ENCODE results near the gene GPR151.

GPR151 gene

DNA sequence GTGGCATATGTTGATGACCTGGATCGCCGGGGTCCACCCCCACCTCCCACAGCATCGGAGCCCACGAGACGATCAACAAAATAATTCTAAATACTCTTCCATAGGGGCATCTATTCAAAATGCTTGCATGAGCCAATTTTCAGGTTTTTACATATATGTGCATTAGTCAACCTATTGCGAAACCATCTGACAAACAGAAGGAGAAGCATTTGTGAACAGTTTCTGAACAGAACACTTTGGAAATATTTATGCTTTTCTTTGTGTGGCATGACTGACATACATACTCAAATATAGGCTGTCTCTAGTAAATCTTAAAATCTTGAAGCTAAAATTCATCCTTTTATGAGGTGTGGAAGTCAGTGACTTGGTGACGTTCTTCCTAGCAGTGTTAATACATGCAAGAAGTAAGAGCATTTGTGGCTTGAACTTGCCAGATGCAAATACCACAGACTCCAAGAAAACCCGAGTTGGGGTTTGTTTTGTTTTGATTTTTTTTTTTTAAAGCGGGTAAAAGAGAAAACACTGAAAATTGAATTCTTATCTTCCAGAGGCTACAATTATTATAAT, 5.3 kb downstream of the GPR151 start:
- no peak for DNase-seq (ENCODE audit: low read depth)
- no peak overlapping the region for H3K4me3 ChIP-seq (ENCODE audit: low read length)
- TF ChIP-seq, protein P1, sequence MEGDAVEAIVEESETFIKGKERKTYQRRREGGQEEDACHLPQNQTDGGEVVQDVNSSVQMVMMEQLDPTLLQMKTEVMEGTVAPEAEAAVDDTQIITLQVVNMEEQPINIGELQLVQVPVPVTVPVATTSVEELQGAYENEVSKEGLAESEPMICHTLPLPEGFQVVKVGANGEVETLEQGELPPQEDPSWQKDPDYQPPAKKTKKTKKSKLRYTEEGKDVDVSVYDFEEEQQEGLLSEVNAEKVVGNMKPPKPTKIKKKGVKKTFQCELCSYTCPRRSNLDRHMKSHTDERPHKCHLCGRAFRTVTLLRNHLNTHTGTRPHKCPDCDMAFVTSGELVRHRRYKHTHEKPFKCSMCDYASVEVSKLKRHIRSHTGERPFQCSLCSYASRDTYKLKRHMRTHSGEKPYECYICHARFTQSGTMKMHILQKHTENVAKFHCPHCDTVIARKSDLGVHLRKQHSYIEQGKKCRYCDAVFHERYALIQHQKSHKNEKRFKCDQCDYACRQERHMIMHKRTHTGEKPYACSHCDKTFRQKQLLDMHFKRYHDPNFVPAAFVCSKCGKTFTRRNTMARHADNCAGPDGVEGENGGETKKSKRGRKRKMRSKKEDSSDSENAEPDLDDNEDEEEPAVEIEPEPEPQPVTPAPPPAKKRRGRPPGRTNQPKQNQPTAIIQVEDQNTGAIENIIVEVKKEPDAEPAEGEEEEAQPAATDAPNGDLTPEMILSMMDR (conservative IDR thresholded peaks at IDR 0.05; ENCODE audit: low read depth, low read length): no peak

DNA sequence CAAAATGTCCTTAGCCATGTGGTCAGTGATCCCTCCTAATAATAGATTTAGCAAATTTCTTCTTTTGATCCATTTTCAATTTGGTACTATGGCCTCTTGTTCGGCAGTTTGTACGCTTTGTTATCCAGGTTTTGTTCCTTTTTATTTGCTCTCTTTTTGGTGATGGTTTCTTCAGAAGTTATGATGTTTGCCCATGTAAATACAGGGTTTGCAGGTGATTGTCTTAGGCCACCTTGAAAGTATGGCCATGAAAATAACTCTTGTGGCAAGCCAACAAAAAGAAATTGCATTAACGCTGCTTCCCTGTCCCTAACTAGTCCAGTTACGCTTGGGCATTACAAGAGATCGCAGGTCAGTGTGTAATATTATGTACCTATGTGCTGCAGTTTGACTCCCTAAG, 8.6 kb downstream of the GPR151 start:
- no peak for DNase-seq (ENCODE audit: low read depth)
- TF ChIP-seq, protein P1 (conservative IDR thresholded peaks at IDR 0.05; ENCODE audit: low read depth, low read length): no peak

GRCh38 chr5:146499680-146500079, 16.3 kb downstream of the GPR151 start:
- no peak for DNase-seq (ENCODE audit: low read depth)
- TF ChIP-seq, protein P1 (conservative IDR thresholded peaks at IDR 0.05; ENCODE audit: low read depth, low read length): no peak
- H3K4me3 ChIP-seq (ENCODE audit: low read length): no peak overlapping the region

More for the DNA sequence above, 8.6 kb downstream of the GPR151 start:
- H3K4me3 ChIP-seq (ENCODE audit: low read length): no peak overlapping the region

GRCh38 chr5:146494656-146495055, 21.3 kb downstream of the GPR151 start:
- H3K4me3 ChIP-seq (ENCODE audit: low read length): no peak overlapping the region
- DNase-seq (ENCODE audit: low read depth): no peak

GRCh38 chr5:146490089-146490843, 25.7 kb downstream of the GPR151 start:
- TF ChIP-seq, protein P1 (conservative IDR thresholded peaks at IDR 0.05; ENCODE audit: low read depth, low read length): no peak
- no peak for DNase-seq (ENCODE audit: low read depth)
- H3K4me3 ChIP-seq (ENCODE audit: low read length): no peak overlapping the region

More at GRCh38 chr5:146494656-146495055, 21.3 kb downstream of the GPR151 start:
- TF ChIP-seq, protein P1 (conservative IDR thresholded peaks at IDR 0.05; ENCODE audit: low read depth, low read length): no peak

DNA sequence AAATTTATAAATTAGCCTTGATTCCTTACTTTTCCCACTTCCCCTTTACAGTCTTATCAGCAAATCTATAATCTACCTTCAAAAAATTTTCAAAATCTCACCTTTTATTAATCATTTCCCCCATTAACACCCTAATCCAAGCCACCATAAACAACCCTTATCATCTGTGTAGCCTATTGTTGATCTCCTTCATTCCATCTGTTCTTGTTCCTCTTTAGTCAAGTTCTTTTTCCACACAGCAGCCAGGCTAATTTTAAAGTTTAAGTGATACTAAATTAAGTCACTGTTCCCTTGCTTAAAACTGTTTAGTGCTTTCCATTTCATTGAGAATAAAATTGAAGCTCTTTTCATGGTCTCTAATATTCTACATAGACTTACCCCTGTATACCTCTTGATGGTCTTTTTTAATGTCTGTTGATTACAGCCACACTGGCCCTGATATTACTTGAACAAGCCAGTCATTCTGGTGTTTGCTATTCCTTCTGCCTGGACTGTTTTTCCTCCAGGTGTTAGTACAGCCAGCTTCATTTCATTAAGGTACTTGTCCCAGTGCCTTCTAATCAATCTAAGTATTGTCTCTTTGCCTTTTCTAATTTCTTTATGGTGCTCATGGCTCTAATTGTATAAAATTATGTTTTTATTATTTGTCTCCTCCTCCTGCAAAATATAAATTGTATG, 31.1 kb downstream of the GPR151 start:
- DNase-seq (ENCODE audit: low read depth): no peak
- TF ChIP-seq, protein P1 (conservative IDR thresholded peaks at IDR 0.05; ENCODE audit: low read depth, low read length): no peak
- no peak overlapping the region for H3K4me3 ChIP-seq (ENCODE audit: low read length)

Measured in retinal pigment epithelial cell (primary cell).